HG03108 (cell line): Measurements from ENCODE around the gene ADRB1.
A peak's percentile ranks its signal among the peaks of the same experiment; 100 is the strongest.

Experiments
- ATAC-seq: cut with Tn5 transposase; IDR thresholded peaks from one replicate; pipeline ENCODE4 v1.9.1; 2021; ENCODE audit warnings: moderate library complexity; ENCODE audit not compliant: unreplicated experiment

ADRB1 gene

GRCh38 chr10:114043532-114044246 lies at the start of gene ADRB1:
Gene ADRB1 (plus strand): TSS chr10:114043866. CDS start chr10:114044133, 267 bp downstream.
- ATAC-seq: peak; percentile 43

GRCh38 chr10:113995201-113995600 lies 48.5 kb upstream of the ADRB1 start:
- ATAC-seq: no peak

DNA sequence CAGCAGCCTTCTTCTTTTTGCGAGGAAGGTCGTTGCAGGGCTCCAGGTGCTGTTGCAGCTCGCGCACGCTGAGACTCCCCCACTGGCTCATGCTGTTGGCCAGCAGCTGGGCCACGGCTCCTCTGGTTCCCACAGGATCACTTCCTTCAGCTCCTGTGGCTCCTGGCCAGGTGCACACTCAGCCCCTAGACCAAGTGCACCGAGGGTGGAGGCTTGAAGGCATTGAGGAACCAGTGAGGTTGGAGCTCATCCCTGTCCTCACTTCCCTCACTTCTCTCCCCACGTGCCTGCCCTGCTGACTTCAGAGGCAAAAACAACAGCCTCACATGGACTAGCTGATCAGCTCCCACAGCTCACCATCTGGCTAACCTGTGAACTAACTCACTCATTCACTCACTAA lies 46.2 kb upstream of the ADRB1 start:
- ATAC-seq: no peak

DNA sequence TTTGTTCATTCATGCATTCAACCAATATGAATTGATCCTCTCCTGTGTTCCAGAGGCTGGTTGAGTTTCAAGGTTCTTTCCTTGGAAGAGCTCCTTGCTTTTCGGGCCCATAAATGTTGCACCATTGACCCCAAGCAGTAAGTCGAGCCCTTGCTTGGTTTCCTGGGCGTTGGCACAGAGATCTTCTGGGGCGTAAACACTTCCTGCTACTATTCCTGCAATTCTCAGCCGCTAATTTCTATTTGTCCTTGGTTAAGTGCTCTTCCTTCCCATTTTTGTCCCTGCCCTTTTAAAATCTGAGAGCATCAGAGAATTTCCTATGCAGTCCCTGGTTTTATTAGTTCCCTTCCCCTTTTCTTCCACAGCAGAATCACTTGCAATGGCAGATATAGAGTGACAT lies 44.1 kb upstream of the ADRB1 start:
- no peak for ATAC-seq

DNA sequence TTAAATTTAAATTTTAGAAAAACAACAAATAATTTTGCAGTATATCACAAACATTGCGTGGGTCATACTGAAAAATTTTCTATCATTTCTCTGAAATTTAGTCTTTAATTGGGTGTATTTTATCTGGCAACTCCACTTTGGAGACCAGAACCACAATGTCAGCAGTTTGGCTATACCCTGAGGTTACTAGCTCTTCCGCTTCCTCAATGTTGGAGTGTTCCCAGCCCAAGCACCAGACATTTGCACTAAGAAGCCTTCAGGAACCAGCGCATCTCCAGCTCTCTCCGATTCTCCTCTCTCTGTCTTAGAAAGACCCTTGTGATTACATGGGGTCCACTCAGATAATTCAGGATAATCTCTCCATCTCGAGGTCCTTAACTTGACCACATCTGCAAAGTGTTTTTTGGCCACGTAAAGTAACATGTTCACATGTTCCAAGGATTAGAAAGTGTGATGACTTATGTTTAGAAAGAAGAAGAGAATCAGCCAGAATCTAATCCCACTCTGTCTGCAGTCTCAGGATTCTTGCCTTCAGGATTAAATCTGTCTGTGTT lies 43.1 kb upstream of the ADRB1 start:
- no peak for ATAC-seq

GRCh38 chr10:114002422-114002821 lies 41.2 kb upstream of the ADRB1 start:
- no peak for ATAC-seq

DNA sequence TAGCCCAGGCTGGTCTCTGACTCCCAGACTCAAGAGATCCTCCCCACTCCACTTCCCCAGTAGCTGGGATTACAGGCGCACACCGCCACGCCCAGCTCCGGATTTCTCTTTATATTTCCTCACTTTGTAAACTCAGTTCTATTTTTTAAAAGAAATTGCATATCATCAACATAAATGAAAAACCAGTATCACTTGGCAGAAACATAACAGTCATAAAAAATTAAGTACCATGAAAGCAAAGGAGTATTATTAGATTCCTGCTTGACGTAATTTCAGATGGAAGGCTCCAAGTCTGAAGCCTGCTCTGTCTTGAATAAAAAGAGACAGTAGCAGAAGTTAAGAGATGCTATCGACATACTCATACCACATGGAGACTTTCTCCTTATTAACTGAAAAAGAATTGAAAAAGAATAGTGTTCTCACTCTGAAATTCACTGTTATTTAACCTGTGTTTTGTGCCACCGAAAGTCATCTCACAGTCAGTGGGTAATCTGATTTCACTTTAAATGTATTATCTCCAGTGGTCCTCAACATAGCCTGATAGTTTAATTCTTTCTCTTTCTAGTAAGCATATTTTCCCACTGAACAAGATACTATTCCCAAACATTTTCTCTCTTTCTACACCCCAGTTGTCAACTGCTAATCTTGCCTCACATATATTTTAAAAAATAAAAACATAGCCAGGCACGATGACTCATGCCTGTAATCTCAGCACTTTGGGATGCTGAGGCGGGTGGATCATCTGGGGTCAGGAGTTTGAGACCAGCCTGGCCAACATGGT lies 40.3 kb upstream of the ADRB1 start:
- ATAC-seq: no peak

DNA sequence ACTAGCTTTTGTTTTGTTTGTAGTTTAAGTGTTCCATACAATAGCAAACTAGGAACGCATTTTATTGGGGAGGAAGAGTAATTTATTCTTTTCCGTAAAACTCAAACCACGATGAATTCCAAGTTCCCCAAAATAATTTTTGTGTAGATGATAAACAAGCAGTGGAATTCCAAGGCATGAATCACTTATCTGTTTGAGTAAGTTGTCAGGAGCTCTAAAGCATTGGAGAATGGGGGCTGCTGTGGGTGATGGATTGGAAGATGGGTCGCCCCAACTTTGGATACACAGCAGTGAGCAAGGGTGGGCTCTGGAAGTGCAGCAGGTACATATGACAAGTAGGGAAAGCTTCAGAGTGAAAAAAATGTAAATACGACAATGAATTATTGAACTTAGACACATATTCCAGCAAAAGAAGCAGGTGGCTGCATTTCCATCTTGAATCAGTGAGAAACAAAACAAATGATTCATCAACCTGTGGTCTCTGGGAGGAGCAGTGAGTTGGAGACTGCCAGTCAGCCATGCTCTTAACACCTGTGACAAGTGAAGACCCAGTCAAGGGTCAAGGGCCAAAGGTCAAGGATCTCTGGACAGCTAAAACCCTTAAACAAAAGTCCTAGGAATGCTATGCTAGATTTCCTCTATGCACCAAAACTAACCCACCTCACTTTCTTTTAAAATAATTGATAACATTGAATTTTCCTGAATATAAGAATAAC lies 34.2 kb upstream of the ADRB1 start:
- no peak for ATAC-seq

DNA sequence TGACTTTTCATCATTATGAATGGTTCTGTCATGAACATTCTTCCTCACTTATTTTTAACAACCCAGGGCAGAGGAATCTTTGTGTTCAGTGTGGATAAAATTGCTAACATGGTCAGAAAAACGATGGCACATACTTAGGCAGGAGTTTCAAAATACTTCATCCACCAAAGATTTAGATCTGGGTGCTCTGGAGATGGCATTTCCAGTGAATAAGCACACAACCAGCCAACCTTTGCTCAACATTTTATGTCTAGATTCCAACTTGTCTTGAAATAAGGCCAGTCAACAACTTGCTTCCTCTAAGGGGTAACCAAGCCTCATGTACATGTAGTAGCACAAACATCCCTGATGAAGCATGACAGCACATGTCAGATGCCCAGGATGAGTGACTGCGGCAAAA lies 33.4 kb upstream of the ADRB1 start:
- no peak for ATAC-seq

GRCh38 chr10:114012650-114013049 lies 31.0 kb upstream of the ADRB1 start:
- ATAC-seq: no peak

- no peak for ATAC-seq
Observed at GRCh38 chr10:114015708-114016107, 28.0 kb upstream of the ADRB1 start.

DNA sequence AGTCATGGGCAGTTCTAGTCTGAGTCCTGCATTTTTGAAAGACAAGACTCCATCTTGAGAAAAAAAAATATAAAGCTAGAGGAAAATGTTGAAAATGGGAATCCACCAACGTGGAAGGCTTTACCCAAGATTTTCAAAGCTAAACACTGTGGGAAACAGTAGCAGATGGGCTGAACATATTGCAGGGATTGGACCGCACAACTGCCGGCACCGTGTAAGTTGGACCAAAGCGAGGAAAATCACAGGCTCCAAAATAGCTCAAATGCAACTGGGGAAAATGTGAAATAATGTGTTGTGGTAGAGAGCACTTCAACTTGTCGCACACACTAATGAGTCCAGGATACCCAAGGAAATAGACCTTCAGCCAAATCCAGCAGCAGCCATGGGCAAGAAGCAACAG lies 26.4 kb upstream of the ADRB1 start:
- no peak for ATAC-seq

- ATAC-seq: no peak
Observed at GRCh38 chr10:114017873-114018272, 25.8 kb upstream of the ADRB1 start.

DNA sequence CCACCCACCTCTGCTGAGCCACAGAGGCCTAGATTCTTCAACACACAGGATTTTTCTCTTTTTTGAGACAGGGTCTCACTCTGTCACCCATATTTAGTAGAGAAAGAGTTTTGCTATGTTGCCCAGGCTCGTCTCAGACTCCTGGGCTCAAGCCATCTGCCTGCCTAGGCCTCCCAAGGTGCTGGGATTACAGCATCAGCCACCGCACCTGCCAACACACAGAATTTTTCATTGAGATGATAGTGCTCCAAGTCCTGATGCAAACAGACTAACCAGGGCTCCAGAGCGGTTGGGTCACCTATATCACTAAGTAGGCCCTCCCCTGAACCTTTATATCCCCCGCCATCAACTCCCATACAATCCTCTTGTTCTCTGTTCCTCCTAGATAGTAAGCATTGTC lies 24.4 kb upstream of the ADRB1 start:
- no peak for ATAC-seq

DNA sequence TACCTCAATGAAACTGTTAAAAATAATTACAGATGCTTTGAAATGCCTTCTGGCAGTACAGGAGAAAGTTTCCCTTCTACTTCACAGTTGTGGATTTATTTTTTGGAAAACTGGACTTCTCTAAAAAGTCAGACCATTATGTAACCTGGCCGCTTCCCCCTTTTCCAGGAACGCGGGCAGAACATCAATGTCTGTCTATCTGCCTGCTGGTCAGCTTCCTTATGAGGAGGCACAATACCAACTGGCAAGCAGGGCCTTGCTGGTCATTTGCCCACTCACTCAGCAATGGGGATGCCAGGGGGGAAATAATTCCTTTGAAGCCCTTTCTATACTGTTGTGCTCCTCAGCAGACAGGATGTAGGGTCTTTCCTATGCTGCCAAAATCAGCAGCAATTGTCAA lies 22.5 kb upstream of the ADRB1 start:
- ATAC-seq: no peak

- no peak for ATAC-seq
Observed at GRCh38 chr10:114021717-114022680, 21.7 kb upstream of the ADRB1 start.

DNA sequence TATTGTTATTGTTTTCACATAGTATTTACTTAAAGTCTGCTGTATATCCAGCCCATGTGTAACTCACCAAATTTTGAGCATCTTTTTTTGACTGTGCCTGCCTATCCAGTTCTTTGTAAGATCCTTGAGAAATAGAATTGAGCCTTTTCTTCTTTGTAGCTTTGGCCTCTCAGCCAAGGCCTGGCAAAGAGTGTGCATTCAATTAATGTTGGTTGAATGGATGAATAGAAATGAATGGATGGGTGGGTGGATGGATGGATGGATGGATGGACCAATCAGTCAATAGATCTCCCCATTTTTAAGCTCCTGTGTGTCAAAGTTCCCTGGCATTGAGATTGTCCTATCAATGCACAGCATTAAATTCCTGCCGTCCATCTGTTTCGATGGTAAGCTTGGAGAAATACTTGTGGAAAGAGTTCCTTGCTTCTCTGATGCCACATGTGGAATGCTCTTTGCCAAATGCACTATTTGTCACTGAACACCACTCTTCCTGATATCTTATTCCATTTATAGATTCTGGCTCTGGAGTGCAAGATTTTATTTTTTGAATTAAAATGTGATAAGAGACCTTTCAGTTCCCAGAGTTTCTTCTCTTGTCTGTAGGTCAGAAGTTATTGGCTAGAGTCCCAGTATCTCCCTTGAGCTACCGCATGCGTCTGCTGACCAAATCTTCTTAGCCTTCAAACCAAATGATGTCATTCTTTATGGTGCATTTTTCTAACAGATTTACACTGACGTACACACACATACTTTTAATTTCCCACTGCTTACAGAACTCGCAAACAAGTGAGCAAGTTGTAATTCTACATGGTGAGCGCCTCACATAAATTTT lies 20.7 kb upstream of the ADRB1 start:
- ATAC-seq: no peak

DNA sequence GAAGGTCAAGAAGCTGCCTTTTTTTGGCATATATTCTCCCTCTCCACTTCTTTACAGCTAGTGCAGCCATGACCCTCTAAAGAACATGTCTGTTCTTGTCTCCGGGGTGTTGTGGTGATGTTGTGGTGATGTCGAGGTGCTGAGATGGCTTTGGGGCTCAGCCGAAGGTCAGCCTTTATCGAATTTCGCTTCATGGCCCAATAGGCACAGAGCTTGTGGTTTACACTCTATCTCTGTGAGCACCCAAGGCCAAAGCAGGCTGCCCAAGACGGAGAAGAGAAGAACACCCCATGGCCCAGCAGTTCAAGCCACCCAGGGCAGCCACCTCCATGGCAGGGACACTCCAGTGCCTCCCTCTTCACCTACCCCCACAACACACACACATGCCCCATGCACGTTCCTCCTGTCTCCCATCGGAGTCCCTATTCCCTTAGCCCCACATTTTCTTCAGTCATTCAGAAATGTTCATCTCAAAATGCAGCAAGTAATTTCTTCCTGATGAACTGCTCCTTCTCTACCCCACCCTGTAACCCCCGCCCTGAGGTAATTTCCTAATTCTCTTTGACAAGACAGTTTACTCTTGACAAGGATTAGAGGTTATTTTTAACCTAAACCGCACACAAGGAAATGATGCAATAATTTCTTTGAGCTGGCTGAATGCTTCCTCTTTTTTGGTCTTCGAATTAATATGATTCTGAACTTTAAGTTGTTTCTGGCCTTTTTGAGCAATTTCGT lies 18.6 kb upstream of the ADRB1 start:
- peak; percentile 60 for ATAC-seq

GRCh38 chr10:114025611-114026130 lies 18.0 kb upstream of the ADRB1 start:
- no peak for ATAC-seq
